Smooth muscle cell (in vitro differentiated cells): Measurements from ENCODE around the gene MRPL53. TPM values are rescaled to one million over a fixed set of nuclear protein-coding genes. Genes with fewer than 3 reads are reported as not detected.

Experiments used
- DNase-seq: peaks from one replicate; lab custom pipeline; 2025; ENCODE audit not compliant: unreplicated experiment; lab: John Stamatoyannopoulos, UW
- H2AFZ ChIP-seq: fragments of 200-600 bp; sonication (generic); 2 replicates; pipeline ENCODE4 v1.6.0; 2016; ENCODE audit warnings: antibody characterized with exemption, low read depth, mild to moderate bottlenecking
- H3F3A ChIP-seq: fragments of 200-600 bp; sonication (generic); 2 replicates; pipeline ENCODE4 v1.6.0; 2017; ENCODE audit warnings: antibody characterized with exemption, low read depth
- H3K27ac ChIP-seq: fragments of 200-600 bp; sonication (generic); 2 replicates; pipeline ENCODE4 v1.5.1; 2016; ENCODE audit warnings: low read depth, mild to moderate bottlenecking
- H3K27me3 ChIP-seq: fragments of 200-600 bp; sonication (generic); 2 replicates; pipeline ENCODE4 v1.6.1; 2016; ENCODE audit warnings: low read depth, mild to moderate bottlenecking
- H3K36me3 ChIP-seq: fragments of 200-600 bp; sonication (generic); 2 replicates; pipeline ENCODE4 v1.5.1; 2016; ENCODE audit warnings: low read depth
- H3K4me1 ChIP-seq: fragments of 200-600 bp; sonication (generic); 2 replicates; pipeline ENCODE4 v1.5.1; 2016; ENCODE audit warnings: low read depth
- H3K4me2 ChIP-seq: fragments of 200-600 bp; sonication (generic); 2 replicates; pipeline ENCODE4 v1.6.0; 2016; ENCODE audit warnings: mild to moderate bottlenecking
- H3K4me3 ChIP-seq: fragments of 200-600 bp; sonication (generic); 2 replicates; pipeline ENCODE4 v1.5.1; 2016; ENCODE audit warnings: mild to moderate bottlenecking
- H3K79me2 ChIP-seq: fragments of 200-600 bp; sonication (generic); 2 replicates; pipeline ENCODE4 v1.6.0; 2016; ENCODE audit warnings: low read depth, mild to moderate bottlenecking
- H3K9ac ChIP-seq: fragments of 200-600 bp; sonication (generic); 2 replicates; pipeline ENCODE4 v1.6.0; 2016; ENCODE audit warnings: low read depth
- H3K9me3 ChIP-seq: fragments of 200-600 bp; sonication (generic); replicated peaks from 2 replicates; pipeline ENCODE4 v1.5.1; 2016; ENCODE audit warnings: low read depth
- H4K20me1 ChIP-seq: fragments of 200-600 bp; sonication (generic); 2 replicates; pipeline ENCODE4 v1.6.0; 2016; ENCODE audit warnings: low read depth
- CTCF ChIP-seq: fragments of 200-600 bp; sonication (generic); IDR thresholded peaks from 2 replicates; pipeline ENCODE4 v1.5.1; 2017; ENCODE audit warnings: borderline replicate concordance, mild to moderate bottlenecking, antibody characterized with exemption; ENCODE audit not compliant: insufficient read depth, poor library complexity, severe bottlenecking
- WGBS: methylation state at CpG from one replicate; pipeline ENCODE4 v1.1.7; 2016; ENCODE audit warnings: low lambda C conversion rate; 5-methylcytosine and 5-hydroxymethylcytosine counted together
- polyA plus RNA-seq: library from polyadenylated mRNA; unstranded; fragments of >200 nt; fragmentation: Nextera tagmentation; extraction: Ambion mirVana; gene quantifications from 2 replicates; pipeline ENCODE4 v1.2.1, GENCODE V29; 2016
- total RNA-seq: library from RNA; depleted of rRNA; stranded (reverse); fragments of >200 nt; gene quantifications from 2 replicates; pipeline ENCODE4 v1.2.3, GENCODE V29; 2014

The MRPL53 gene
- total and polyA plus RNA-seq, 2 experiments from 2014 or later = 12.0 to 76.8 TPM

GRCh38 chr2:74426181-74426758 lies 46.2 kb downstream of the MRPL53 start:
- Histone ChIP-seq H2AFZ (no peak overlapping the region), H3K9me3 (no peaks in the 10 kb centered on the region), H4K20me1 (peaks cover 17% of the 10 kb centered on the region), H3K9ac (no peak overlapping the region), H3K4me3 (no peak overlapping the region), H3K36me3 (no peaks in the 10 kb centered on the region), H3F3A (peaks cover 29% of the 10 kb centered on the region), H3K27ac (peak overlapping the region; percentile 83), H3K79me2 (no peaks in the 10 kb centered on the region), H3K27me3 (no peaks in the 10 kb centered on the region), H3K4me2 (no peak overlapping the region), H3K4me1 (peaks cover under 1% of the 10 kb centered on the region)
- WGBS = 91% methylated on average over 5 of the region's 14 CpGs
- no peak for TF ChIP-seq CTCF
- no peak for DNase-seq

GRCh38 chr2:74425523-74425922 lies 47.0 kb downstream of the MRPL53 start:
- Histone ChIP-seq H3K9ac (peak overlapping the region; percentile 32), H3K4me2 (no peak overlapping the region), H3K9me3 (no peaks in the 10 kb centered on the region), H3K27ac (peak overlapping the region; percentile 83), H3K27me3 (no peaks in the 10 kb centered on the region), H3F3A (peaks cover 29% of the 10 kb centered on the region), H3K36me3 (no peaks in the 10 kb centered on the region), H4K20me1 (peaks cover 10% of the 10 kb centered on the region), H3K79me2 (no peaks in the 10 kb centered on the region), H2AFZ (no peak overlapping the region), H3K4me3 (no peak overlapping the region), H3K4me1 (peaks cover 5% of the 10 kb centered on the region)
- no peak for TF ChIP-seq CTCF
- no peak for DNase-seq
- WGBS = 81% methylated on average over 7 of the region's 7 CpGs

GRCh38 chr2:74424995-74425406 lies 47.5 kb downstream of the MRPL53 start:
- Histone ChIP-seq H3K4me3 (no peak overlapping the region), H3K4me2 (no peak overlapping the region), H3K9ac (peak overlapping the region; percentile 32), H3K79me2 (no peaks in the 10 kb centered on the region), H4K20me1 (peaks cover 5% of the 10 kb centered on the region), H3F3A (peaks cover 29% of the 10 kb centered on the region), H3K36me3 (no peaks in the 10 kb centered on the region), H2AFZ (no peak overlapping the region), H3K27ac (peak overlapping the region; percentile 83), H3K27me3 (peaks cover 2% of the 10 kb centered on the region), H3K4me1 (peaks cover 5% of the 10 kb centered on the region), H3K9me3 (no peaks in the 10 kb centered on the region)
- 87% methylated on average over 5 of the region's 5 CpGs for WGBS
- TF ChIP-seq CTCF = no peak
- no peak for DNase-seq
